ENCODE measurements around the gene CUL4A. TPM values are rescaled to one million over a fixed set of nuclear protein-coding genes. Genes with fewer than 3 reads are reported as not detected.

The CUL4A gene
- total and polyA plus RNA-seq, 2 donors: 41.6 to 57.3 TPM

GRCh38 chr13:113275387-113275786, 66.0 kb downstream of the CUL4A start:
- WGBS: 15% methylated on average over 3 of the region's 3 CpGs
- Histone ChIP-seq H3K4me3 (ENCODE audit: low read length in 2 of 2) (no peak overlapping the region), H3K36me3 (ENCODE audit: control insufficient read depth in 2 of 2, insufficient read depth in 2 of 2, low read length in 1 of 2) (no peaks in the 10 kb centered on the region), H3K27me3 (ENCODE audit: control insufficient read depth in 2 of 2, insufficient read depth in 1 of 2, low read length in 1 of 2) (peaks cover 0 to 2% of the 10 kb centered on the region in 2 donors), H3K4me1 (ENCODE audit: control insufficient read depth in 2 of 2, insufficient read depth in 2 of 2, low read length in 2 of 2) (no peaks in the 10 kb centered on the region), H3K27ac (ENCODE audit: low read depth in 1 of 2, low read length in 1 of 2) (no peak overlapping the region), H3K9me3 (ENCODE audit: control insufficient read depth in 2 of 2, insufficient read depth in 1 of 2, low read length in 1 of 2) (no peaks in the 10 kb centered on the region)
- DNase-seq (ENCODE audit: low read depth in 6 of 9, low spot score in 9 of 9): peak in 6 of 9 donors; percentile 20 to 66 (median 38)

DNA sequence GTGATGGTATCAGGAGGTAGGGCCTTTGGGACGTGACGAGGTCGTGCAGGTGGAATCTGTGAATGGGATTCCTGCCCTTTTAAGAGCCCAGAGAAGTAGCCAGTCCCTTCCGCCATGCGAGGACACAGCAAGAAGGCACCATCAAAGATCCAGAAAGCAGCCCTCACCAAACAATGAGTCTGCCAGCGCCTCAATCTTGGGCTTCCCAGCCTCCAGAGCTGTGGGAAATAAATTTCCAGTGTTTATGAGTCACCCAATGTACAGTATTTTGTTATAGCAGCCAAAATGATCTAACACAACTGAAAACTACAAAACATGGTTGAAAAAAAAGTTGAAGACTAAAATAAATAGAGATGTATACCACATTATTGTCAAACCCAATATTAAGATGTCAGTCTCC, 70.7 kb downstream of the CUL4A start:
- Histone ChIP-seq H3K36me3 (ENCODE audit: control insufficient read depth in 2 of 2, insufficient read depth in 2 of 2, low read length in 1 of 2) (no peaks in the 10 kb centered on the region), H3K9me3 (ENCODE audit: control insufficient read depth in 2 of 2, insufficient read depth in 1 of 2, low read length in 1 of 2) (no peaks in the 10 kb centered on the region), H3K27me3 (ENCODE audit: control insufficient read depth in 2 of 2, insufficient read depth in 1 of 2, low read length in 1 of 2) (peaks cover 0 to 2% of the 10 kb centered on the region in 2 donors), H3K4me3 (ENCODE audit: low read length in 2 of 2) (no peak overlapping the region), H3K4me1 (ENCODE audit: control insufficient read depth in 2 of 2, insufficient read depth in 2 of 2, low read length in 2 of 2) (no peaks in the 10 kb centered on the region), H3K27ac (ENCODE audit: low read depth in 1 of 2, low read length in 1 of 2) (no peak overlapping the region)
- 93% methylated on average over 6 of the region's 6 CpGs for WGBS
- DNase-seq (ENCODE audit: low read depth in 6 of 9, low spot score in 9 of 9): no peak

- Histone ChIP-seq H3K36me3 (ENCODE audit: control insufficient read depth in 2 of 2, insufficient read depth in 2 of 2, low read length in 1 of 2) (no peaks in the 10 kb centered on the region), H3K9me3 (ENCODE audit: control insufficient read depth in 2 of 2, insufficient read depth in 1 of 2, low read length in 1 of 2) (no peaks in the 10 kb centered on the region), H3K27ac (ENCODE audit: low read depth in 1 of 2, low read length in 1 of 2) (no peak overlapping the region), H3K4me3 (ENCODE audit: low read length in 2 of 2) (no peak overlapping the region), H3K4me1 (ENCODE audit: control insufficient read depth in 2 of 2, insufficient read depth in 2 of 2, low read length in 2 of 2) (no peaks in the 10 kb centered on the region), H3K27me3 (ENCODE audit: control insufficient read depth in 2 of 2, insufficient read depth in 1 of 2, low read length in 1 of 2) (peaks cover 0 to 6% of the 10 kb centered on the region in 2 donors)
- 93% methylated on average over 8 of the region's 8 CpGs for WGBS
- no peak for DNase-seq (ENCODE audit: low read depth in 6 of 9, low spot score in 9 of 9)
These were observed 74.5 kb downstream of the CUL4A start for GRCh38 chr13:113283904-113284303.

GRCh38 chr13:113288880-113289279, 79.5 kb downstream of the CUL4A start:
- Histone ChIP-seq H3K36me3 (ENCODE audit: control insufficient read depth in 2 of 2, insufficient read depth in 2 of 2, low read length in 1 of 2) (no peaks in the 10 kb centered on the region), H3K4me1 (ENCODE audit: control insufficient read depth in 2 of 2, insufficient read depth in 2 of 2, low read length in 2 of 2) (peaks cover 9% of the 10 kb centered on the region in 2 donors), H3K4me3 (ENCODE audit: low read length in 2 of 2) (no peak overlapping the region), H3K27ac (ENCODE audit: low read depth in 1 of 2, low read length in 1 of 2) (no peak overlapping the region), H3K27me3 (ENCODE audit: control insufficient read depth in 2 of 2, insufficient read depth in 1 of 2, low read length in 1 of 2) (peaks cover 6 to 48% of the 10 kb centered on the region in 2 donors), H3K9me3 (ENCODE audit: control insufficient read depth in 2 of 2, insufficient read depth in 1 of 2, low read length in 1 of 2) (no peaks in the 10 kb centered on the region)
- WGBS: 74% methylated on average over 5 of the region's 5 CpGs
- no peak for DNase-seq (ENCODE audit: low read depth in 6 of 9, low spot score in 9 of 9)

DNA sequence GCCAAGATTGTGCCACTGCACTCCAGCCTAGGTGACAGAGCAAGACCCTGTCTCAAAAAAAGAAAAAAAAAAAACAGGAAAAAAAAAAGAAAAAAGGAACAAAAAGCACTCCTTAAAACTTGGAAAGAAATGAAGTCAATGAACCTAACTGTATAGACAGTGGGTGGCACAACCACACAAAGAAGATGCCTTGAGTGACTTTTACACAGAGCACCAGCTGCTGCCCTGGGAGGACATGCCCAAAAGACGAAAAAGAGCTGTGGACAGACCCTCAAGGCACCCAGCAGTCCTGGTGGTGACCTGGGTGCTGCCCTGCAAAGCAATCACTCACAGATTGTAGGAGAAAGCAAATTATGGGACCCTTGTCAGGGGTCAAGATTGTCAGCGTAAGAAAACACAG, 81.7 kb downstream of the CUL4A start:
- peaks cover 9% of the 10 kb centered on the region in 2 donors for H3K4me1 ChIP-seq (ENCODE audit: control insufficient read depth in 2 of 2, insufficient read depth in 2 of 2, low read length in 2 of 2)
- no peak overlapping the region for H3K27ac ChIP-seq (ENCODE audit: low read depth in 1 of 2, low read length in 1 of 2)
- no peaks in the 10 kb centered on the region for H3K9me3 ChIP-seq (ENCODE audit: control insufficient read depth in 2 of 2, insufficient read depth in 1 of 2, low read length in 1 of 2)
- no peak for DNase-seq (ENCODE audit: low read depth in 6 of 9, low spot score in 9 of 9)
- no peak overlapping the region for H3K4me3 ChIP-seq (ENCODE audit: low read length in 2 of 2)
- H3K27me3 ChIP-seq (ENCODE audit: control insufficient read depth in 2 of 2, insufficient read depth in 1 of 2, low read length in 1 of 2): peaks cover 11 to 53% of the 10 kb centered on the region in 2 donors
- WGBS: 87% methylated on average over 2 of the region's 2 CpGs
- no peaks in the 10 kb centered on the region for H3K36me3 ChIP-seq (ENCODE audit: control insufficient read depth in 2 of 2, insufficient read depth in 2 of 2, low read length in 1 of 2)

GRCh38 chr13:113292021-113292862, 82.8 kb downstream of the CUL4A start:
- DNase-seq (ENCODE audit: low read depth in 6 of 9, low spot score in 9 of 9): peak in 4 of 9 donors; percentile 33 to 71 (median 36)
- peaks cover 12 to 14% of the 10 kb centered on the region in 2 donors for H3K4me1 ChIP-seq (ENCODE audit: control insufficient read depth in 2 of 2, insufficient read depth in 2 of 2, low read length in 2 of 2)
- peaks cover 0 to 4% of the 10 kb centered on the region in 2 donors for H3K9me3 ChIP-seq (ENCODE audit: control insufficient read depth in 2 of 2, insufficient read depth in 1 of 2, low read length in 1 of 2)
- WGBS: 5% methylated on average over 22 of the region's 22 CpGs
- no peaks in the 10 kb centered on the region for H3K36me3 ChIP-seq (ENCODE audit: control insufficient read depth in 2 of 2, insufficient read depth in 2 of 2, low read length in 1 of 2)
- peak overlapping the region in 1 of 2 donors; percentile 26 for H3K4me3 ChIP-seq (ENCODE audit: low read length in 2 of 2)
- peak overlapping the region in 1 of 2 donors; percentile 42 for H3K27ac ChIP-seq (ENCODE audit: low read depth in 1 of 2, low read length in 1 of 2)
- peaks cover 11 to 53% of the 10 kb centered on the region in 2 donors for H3K27me3 ChIP-seq (ENCODE audit: control insufficient read depth in 2 of 2, insufficient read depth in 1 of 2, low read length in 1 of 2)

- Histone ChIP-seq H3K4me3 (ENCODE audit: low read length in 2 of 2) (no peak overlapping the region), H3K4me1 (ENCODE audit: control insufficient read depth in 2 of 2, insufficient read depth in 2 of 2, low read length in 2 of 2) (peaks cover 22 to 24% of the 10 kb centered on the region in 2 donors), H3K27me3 (ENCODE audit: control insufficient read depth in 2 of 2, insufficient read depth in 1 of 2, low read length in 1 of 2) (peaks cover 11 to 50% of the 10 kb centered on the region in 2 donors), H3K36me3 (ENCODE audit: control insufficient read depth in 2 of 2, insufficient read depth in 2 of 2, low read length in 1 of 2) (no peaks in the 10 kb centered on the region), H3K27ac (ENCODE audit: low read depth in 1 of 2, low read length in 1 of 2) (no peak overlapping the region), H3K9me3 (ENCODE audit: control insufficient read depth in 2 of 2, insufficient read depth in 1 of 2, low read length in 1 of 2) (peaks cover 0 to 4% of the 10 kb centered on the region in 2 donors)
- WGBS: 92% methylated on average over 9 of the region's 9 CpGs
- no peak for DNase-seq (ENCODE audit: low read depth in 6 of 9, low spot score in 9 of 9)
These were observed 84.3 kb downstream of the CUL4A start for GRCh38 chr13:113293686-113294085.

GRCh38 chr13:113295776-113296175, 86.4 kb downstream of the CUL4A start:
- no peak for DNase-seq (ENCODE audit: low read depth in 6 of 9, low spot score in 9 of 9)
- peaks cover 0 to 4% of the 10 kb centered on the region in 2 donors for H3K9me3 ChIP-seq (ENCODE audit: control insufficient read depth in 2 of 2, insufficient read depth in 1 of 2, low read length in 1 of 2)
- no peak overlapping the region for H3K4me3 ChIP-seq (ENCODE audit: low read length in 2 of 2)
- 94% methylated on average over 6 of the region's 6 CpGs for WGBS
- no peak overlapping the region for H3K27ac ChIP-seq (ENCODE audit: low read depth in 1 of 2, low read length in 1 of 2)
- H3K27me3 ChIP-seq (ENCODE audit: control insufficient read depth in 2 of 2, insufficient read depth in 1 of 2, low read length in 1 of 2): peaks cover 11 to 33% of the 10 kb centered on the region in 2 donors
- H3K4me1 ChIP-seq (ENCODE audit: control insufficient read depth in 2 of 2, insufficient read depth in 2 of 2, low read length in 2 of 2): peaks cover 22 to 24% of the 10 kb centered on the region in 2 donors
- H3K36me3 ChIP-seq (ENCODE audit: control insufficient read depth in 2 of 2, insufficient read depth in 2 of 2, low read length in 1 of 2): no peaks in the 10 kb centered on the region

- WGBS: under 1% methylated on average over 74 of the region's 74 CpGs
- H3K9me3 ChIP-seq (ENCODE audit: control insufficient read depth in 2 of 2, insufficient read depth in 1 of 2, low read length in 1 of 2): peaks cover 0 to 4% of the 10 kb centered on the region in 2 donors
- H3K27ac ChIP-seq (ENCODE audit: low read depth in 1 of 2, low read length in 1 of 2): peak within 1 kb of the TSS; percentile 86 to 89
- peaks cover 9 to 23% of the 10 kb centered on the region in 2 donors for H3K27me3 ChIP-seq (ENCODE audit: control insufficient read depth in 2 of 2, insufficient read depth in 1 of 2, low read length in 1 of 2)
- DNase-seq (ENCODE audit: low read depth in 6 of 9, low spot score in 9 of 9): peak; percentile 82 to 99 (median 98)
- peak within 1 kb of the TSS; percentile 69 to 82 for H3K4me3 ChIP-seq (ENCODE audit: low read length in 2 of 2)
- peaks cover 21 to 22% of the 10 kb centered on the region in 2 donors for H3K4me1 ChIP-seq (ENCODE audit: control insufficient read depth in 2 of 2, insufficient read depth in 2 of 2, low read length in 2 of 2)
- no peaks in the 10 kb centered on the region for H3K36me3 ChIP-seq (ENCODE audit: control insufficient read depth in 2 of 2, insufficient read depth in 2 of 2, low read length in 1 of 2)
These were observed 87.5 kb downstream of the CUL4A start, which contains the start of gene LAMP1 for GRCh38 chr13:113296823-113297369. TSS of gene LAMP1 (plus strand) at chr13:113297239. CDS start at chr13:113297435, 196 bp downstream.

Measured in thymus (tissue), 11 donors.